ENCODE measurements around the gene MKRN2.

MKRN2 gene

GRCh38 chr3:12591456-12591855, 34.6 kb downstream of the MKRN2 start:
- H3K27ac Mint-ChIP-seq, result peak overlapping the region; percentile 59
- no peaks in the 10 kb centered on the region for H3K9me3 Mint-ChIP-seq
- peaks cover 58% of the 10 kb centered on the region for H3K36me3 Mint-ChIP-seq
- no peak overlapping the region for H3K4me3 Mint-ChIP-seq
- no peaks in the 10 kb centered on the region for H3K27me3 Mint-ChIP-seq
- no peak for ATAC-seq
- peaks cover 17% of the 10 kb centered on the region for H3K4me1 Mint-ChIP-seq

- Mint-ChIP-seq H3K4me1 (peaks cover 17% of the 10 kb centered on the region), H3K27ac (peak overlapping the region; percentile 59), H3K36me3 (peaks cover 64% of the 10 kb centered on the region), H3K4me3 (no peak overlapping the region), H3K27me3 (no peaks in the 10 kb centered on the region), H3K9me3 (no peaks in the 10 kb centered on the region)
- no peak for ATAC-seq
Measured at GRCh38 chr3:12591997-12592715, 35.3 kb downstream of the MKRN2 start.

GRCh38 chr3:12593473-12593872, 36.6 kb downstream of the MKRN2 start:
- Mint-ChIP-seq H3K27ac (peak overlapping the region; percentile 55), H3K9me3 (no peaks in the 10 kb centered on the region), H3K27me3 (no peaks in the 10 kb centered on the region), H3K36me3 (peaks cover 70% of the 10 kb centered on the region), H3K4me3 (no peak overlapping the region), H3K4me1 (peaks cover 17% of the 10 kb centered on the region)
- ATAC-seq, result no peak

GRCh38 chr3:12598890-12599289, 42.0 kb downstream of the MKRN2 start:
- Mint-ChIP-seq H3K27me3 (no peaks in the 10 kb centered on the region), H3K9me3 (no peaks in the 10 kb centered on the region), H3K4me3 (no peak overlapping the region), H3K36me3 (peaks cover 61% of the 10 kb centered on the region), H3K4me1 (no peaks in the 10 kb centered on the region), H3K27ac (no peak overlapping the region)
- ATAC-seq, result no peak

- Mint-ChIP-seq H3K4me3 (no peak overlapping the region), H3K9me3 (no peaks in the 10 kb centered on the region), H3K27me3 (no peaks in the 10 kb centered on the region), H3K4me1 (no peaks in the 10 kb centered on the region), H3K36me3 (peaks cover 45% of the 10 kb centered on the region), H3K27ac (no peak overlapping the region)
- ATAC-seq, result no peak
Measured at GRCh38 chr3:12601072-12601471, 44.2 kb downstream of the MKRN2 start.

GRCh38 chr3:12603969-12604368, 47.1 kb downstream of the MKRN2 start:
- Mint-ChIP-seq H3K4me1 (no peaks in the 10 kb centered on the region), H3K27me3 (no peaks in the 10 kb centered on the region), H3K36me3 (peaks cover 39% of the 10 kb centered on the region), H3K4me3 (no peak overlapping the region), H3K9me3 (no peaks in the 10 kb centered on the region), H3K27ac (no peak overlapping the region)
- no peak for ATAC-seq

GRCh38 chr3:12608376-12608775, 51.5 kb downstream of the MKRN2 start:
- Mint-ChIP-seq H3K27ac (no peak overlapping the region), H3K4me1 (peaks cover under 1% of the 10 kb centered on the region), H3K27me3 (no peaks in the 10 kb centered on the region), H3K36me3 (peaks cover 20% of the 10 kb centered on the region), H3K4me3 (no peak overlapping the region), H3K9me3 (no peaks in the 10 kb centered on the region)
- no peak for ATAC-seq

- no peak for ATAC-seq
- no peak overlapping the region for H3K4me3 Mint-ChIP-seq
- H3K9me3 Mint-ChIP-seq, result no peaks in the 10 kb centered on the region
- H3K4me1 Mint-ChIP-seq, result peaks cover 6% of the 10 kb centered on the region
- no peak overlapping the region for H3K27ac Mint-ChIP-seq
- H3K36me3 Mint-ChIP-seq, result peaks cover 23% of the 10 kb centered on the region
- no peaks in the 10 kb centered on the region for H3K27me3 Mint-ChIP-seq
Measured at GRCh38 chr3:12611117-12611516, 54.2 kb downstream of the MKRN2 start.

GRCh38 chr3:12612514-12613226, 55.8 kb downstream of the MKRN2 start:
- H3K9me3 Mint-ChIP-seq, result no peaks in the 10 kb centered on the region
- ATAC-seq, result no peak
- peaks cover 28% of the 10 kb centered on the region for H3K36me3 Mint-ChIP-seq
- no peak overlapping the region for H3K27ac Mint-ChIP-seq
- H3K4me1 Mint-ChIP-seq, result peaks cover 6% of the 10 kb centered on the region
- no peak overlapping the region for H3K4me3 Mint-ChIP-seq
- no peaks in the 10 kb centered on the region for H3K27me3 Mint-ChIP-seq

- peaks cover 32% of the 10 kb centered on the region for H3K36me3 Mint-ChIP-seq
- peaks cover 6% of the 10 kb centered on the region for H3K4me1 Mint-ChIP-seq
- H3K27me3 Mint-ChIP-seq, result no peaks in the 10 kb centered on the region
- H3K9me3 Mint-ChIP-seq, result no peaks in the 10 kb centered on the region
- no peak overlapping the region for H3K4me3 Mint-ChIP-seq
- H3K27ac Mint-ChIP-seq, result no peak overlapping the region
- ATAC-seq, result no peak
Measured at GRCh38 chr3:12613250-12613649, 56.4 kb downstream of the MKRN2 start.

GRCh38 chr3:12615266-12615665, 58.4 kb downstream of the MKRN2 start:
- no peak overlapping the region for H3K4me3 Mint-ChIP-seq
- no peak overlapping the region for H3K27ac Mint-ChIP-seq
- H3K9me3 Mint-ChIP-seq, result no peaks in the 10 kb centered on the region
- no peak for ATAC-seq
- peaks cover 6% of the 10 kb centered on the region for H3K4me1 Mint-ChIP-seq
- no peaks in the 10 kb centered on the region for H3K27me3 Mint-ChIP-seq
- peaks cover 26% of the 10 kb centered on the region for H3K36me3 Mint-ChIP-seq

GRCh38 chr3:12618426-12618825, 61.5 kb downstream of the MKRN2 start:
- Mint-ChIP-seq H3K27me3 (no peaks in the 10 kb centered on the region), H3K9me3 (no peaks in the 10 kb centered on the region), H3K27ac (no peak overlapping the region), H3K4me3 (no peak overlapping the region), H3K4me1 (peaks cover 24% of the 10 kb centered on the region), H3K36me3 (peaks cover 25% of the 10 kb centered on the region)
- no peak for ATAC-seq

GRCh38 chr3:12620305-12620704, 63.4 kb downstream of the MKRN2 start:
- ATAC-seq, result no peak

GRCh38 chr3:12620729-12621128, 63.8 kb downstream of the MKRN2 start:
- peaks cover 15% of the 10 kb centered on the region for H3K36me3 Mint-ChIP-seq
- no peaks in the 10 kb centered on the region for H3K9me3 Mint-ChIP-seq
- no peaks in the 10 kb centered on the region for H3K27me3 Mint-ChIP-seq
- H3K4me3 Mint-ChIP-seq, result no peak overlapping the region
- peak overlapping the region; percentile 52 for H3K27ac Mint-ChIP-seq
- peaks cover 36% of the 10 kb centered on the region for H3K4me1 Mint-ChIP-seq
- ATAC-seq, result no peak

More at GRCh38 chr3:12620305-12620704, 63.4 kb downstream of the MKRN2 start:
- Mint-ChIP-seq H3K4me3 (no peak overlapping the region), H3K36me3 (peaks cover 15% of the 10 kb centered on the region), H3K9me3 (no peaks in the 10 kb centered on the region), H3K27ac (no peak overlapping the region), H3K27me3 (no peaks in the 10 kb centered on the region), H3K4me1 (peaks cover 32% of the 10 kb centered on the region)

- no peak overlapping the region for H3K27ac Mint-ChIP-seq
- no peaks in the 10 kb centered on the region for H3K27me3 Mint-ChIP-seq
- peaks cover 49% of the 10 kb centered on the region for H3K4me1 Mint-ChIP-seq
Measured at GRCh38 chr3:12622335-12622734, 65.4 kb downstream of the MKRN2 start.

GRCh38 chr3:12624056-12624455, 67.2 kb downstream of the MKRN2 start:
- H3K36me3 Mint-ChIP-seq, result no peaks in the 10 kb centered on the region
- H3K9me3 Mint-ChIP-seq, result no peaks in the 10 kb centered on the region
- no peak overlapping the region for H3K27ac Mint-ChIP-seq
- H3K27me3 Mint-ChIP-seq, result no peaks in the 10 kb centered on the region
- H3K4me3 Mint-ChIP-seq, result no peak overlapping the region
- no peak for ATAC-seq
- peaks cover 57% of the 10 kb centered on the region for H3K4me1 Mint-ChIP-seq

More at GRCh38 chr3:12622335-12622734, 65.4 kb downstream of the MKRN2 start:
- no peak overlapping the region for H3K4me3 Mint-ChIP-seq
- ATAC-seq, result no peak
- H3K9me3 Mint-ChIP-seq, result no peaks in the 10 kb centered on the region
- peaks cover 7% of the 10 kb centered on the region for H3K36me3 Mint-ChIP-seq

All from stimulated activated memory B cell treated with anti-CD40 and anti-IgM and Interleukin-4, amounts not matched to agents 10 μg/mL and 1 μg/mL and 100 μg/mL, for 72 hours (primary cell).